Heart right ventricle (tissue), 16 donors: ENCODE data around the gene HAPLN1. TPM values are rescaled to one million over a fixed set of nuclear protein-coding genes. Genes with fewer than 3 reads are reported as not detected.

ENCODE experiments used
- ATAC-seq, 8 donors: fragments of 200-7000 bp; cut with Tn5 transposase; one replicate each; pipeline ENCODE4 v1.9.1; 2020; ENCODE audit warnings: mild to moderate bottlenecking in 8 of 8, moderate library complexity in 8 of 8, moderate number of reproducible peaks in 1 of 8
- DNase-seq, 2 donors: peaks; one replicate each; pipeline ENCODE4 v3.0.0-alpha.2; 2020
- H3K27ac ChIP-seq, 10 donors: fragments of 200-600 bp; sonication (generic) in 2 of 10; one replicate each; pipeline versions ENCODE4 v1.5.0 to v1.8.0; 2020 to 2022; ENCODE audit warnings: mild to moderate bottlenecking in 3 of 10
- H3K27me3 ChIP-seq, 7 donors: fragments of 200-600 bp; one replicate each; pipeline ENCODE4 v1.8.0; 2021 to 2022; ENCODE audit warnings: mild to moderate bottlenecking in 2 of 7
- H3K36me3 ChIP-seq, 9 donors: fragments of 200-600 bp; sonication (generic) in 1 of 9; one replicate each; pipeline versions ENCODE4 v1.5.0 to v1.8.0; 2020 to 2022; ENCODE audit warnings: mild to moderate bottlenecking in 2 of 9
- H3K4me1 ChIP-seq, 9 donors: fragments of 200-600 bp; sonication (generic) in 1 of 9; one replicate each; pipeline versions ENCODE4 v1.5.0 to v1.8.0; 2020 to 2022; ENCODE audit warnings: mild to moderate bottlenecking in 4 of 9
- H3K4me3 ChIP-seq, 10 donors: fragments of 200-600 bp; sonication (generic) in 2 of 10; one replicate each; pipeline versions ENCODE4 v1.5.0 to v1.8.0; 2020 to 2022; ENCODE audit warnings: mild to moderate bottlenecking in 7 of 10, moderate library complexity in 2 of 10
- H3K9me3 ChIP-seq, 11 donors: fragments of 200-600 bp in 10 of 11; sonication (generic) in 2 of 11; one replicate each; pipeline versions ENCODE4 v1.5.0 to v1.8.0; 2013 to 2022; ENCODE audit warnings: mild to moderate bottlenecking in 2 of 11, control low read depth in 1 of 11, moderate library complexity in 1 of 11
- CTCF ChIP-seq, 9 donors: fragments of 200-600 bp; sonication (generic) in 2 of 9; IDR thresholded peaks; one replicate each; pipeline versions ENCODE4 v1.5.0 to v1.8.0; 2021 to 2022; ENCODE audit warnings: antibody characterized with exemption in 9 of 9, mild to moderate bottlenecking in 5 of 9, moderate library complexity in 1 of 9
- WGBS, 2 donors: extraction: QIAGEN DNeasy Blood & Tissue Kit; methylation state at CpG; one replicate each; pipeline ENCODE4 v1.1.7; 2013; ENCODE audit warnings: inconsistent platforms in 1 of 2; 5-methylcytosine and 5-hydroxymethylcytosine counted together
- intact Hi-C, 10 donors: fragments of 100-400 bp; cut with DNase I; formaldehyde crosslinking; loops; one replicate each; pipeline versions ENCODE4 v1.11.1 to v1.14.2; 2022
- polyA plus RNA-seq, 2 donors: library from polyadenylated mRNA; stranded (reverse); fragments of 200-250 nt; gene quantifications; one replicate each; pipeline ENCODE4 v1.2.3, GENCODE V29; 2013
- total RNA-seq, 10 donors: library from RNA; stranded (reverse); fragmentation: NEBNext Ultra II Directional in 3 of 10; extraction: Animal tissue kit (Norgen Biotek cat#: 25700) in 3 of 10; gene quantifications; one replicate each; pipeline versions ENCODE4 v1.2.1 to v1.2.4, GENCODE V29; 2021 to 2023
- donor health status: Arrhythmogenic right ventricular cardiomyopathy.
- donor health status: ischemic (EF 13 %, LVEDD 7.1; RV severe dilation, severe dysfunction).
- donor health status: healthy with polysubstance abuse.
- donor health status: DM: no; HTN: yes; CAD: no.
- donor health status: DM: no; HTN: no; CAD: no.
- donor health status: ischemic (EF 25% LVEDD 6.9; RV normal size, moderate dysfunction).
- donor health status: ischemic (EF 25% LVEDD 5.7; RV mildly dilated, moderate dysfunction).
- donor health status: healthy.
- donor health status: DM: yes; HTN: yes; CAD: no.
- donor health status: Ischemic cardiomyopathy.
- donor health status: ischemic (EF 35%, LVEDD 5.7; RV mildly dilated, moderate dysfunction).
- donor health status: nonischemic (EF 11% LVEDD 7.7; RV severe dilation, severe dysfunction).
- donor health status: DM: yes; HTN: yes; CAD: no.
- donor health status: PGD.
- donor health status: ischemic (EF 29% LVEDD 5.4; RV normal size, mild dysfunction).
- donor health status: nonischemic (EF 23%, LVEDD 6.1; RV moderate dilation, normal function).

Gene HAPLN1
- total and polyA plus RNA-seq, 12 donors, result 0.07 to 4.4 (median 1.0) TPM; not detected in 1

DNA sequence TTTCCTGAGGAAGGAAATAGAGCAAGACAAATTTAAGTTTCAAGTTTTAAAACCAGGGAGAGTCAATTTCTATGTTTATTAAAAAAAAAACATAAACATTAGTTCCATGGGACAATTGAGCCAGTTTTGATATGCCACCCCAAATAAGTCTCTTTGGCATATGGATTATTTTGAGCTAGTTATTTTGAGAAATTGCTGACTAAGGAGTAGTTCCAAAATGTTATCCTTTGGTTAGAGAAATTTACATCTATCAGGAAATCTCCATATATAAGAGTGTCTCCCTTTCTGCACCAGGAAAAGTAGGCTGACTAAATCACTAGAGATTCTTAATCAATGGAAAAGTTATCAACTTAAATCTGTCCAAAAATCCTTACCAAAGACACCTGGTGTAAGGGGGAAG is 105.8 kb downstream of the HAPLN1 start:
- intact Hi-C loops, result no loop called here
- DNase-seq (no peak), ATAC-seq (no peak)
- H3K36me3 ChIP-seq, result no peaks in the 10 kb centered on the region
- TF ChIP-seq CTCF (IDR thresholded peaks at IDR 0.05), result no peak
- no peak overlapping the region for H3K4me3 ChIP-seq
- peaks cover 0 to 25% (median 8%) of the 10 kb centered on the region in 11 donors for H3K9me3 ChIP-seq
- no peak overlapping the region for H3K27ac ChIP-seq
- no peaks in the 10 kb centered on the region for H3K27me3 ChIP-seq
- no peaks in the 10 kb centered on the region for H3K4me1 ChIP-seq

DNA sequence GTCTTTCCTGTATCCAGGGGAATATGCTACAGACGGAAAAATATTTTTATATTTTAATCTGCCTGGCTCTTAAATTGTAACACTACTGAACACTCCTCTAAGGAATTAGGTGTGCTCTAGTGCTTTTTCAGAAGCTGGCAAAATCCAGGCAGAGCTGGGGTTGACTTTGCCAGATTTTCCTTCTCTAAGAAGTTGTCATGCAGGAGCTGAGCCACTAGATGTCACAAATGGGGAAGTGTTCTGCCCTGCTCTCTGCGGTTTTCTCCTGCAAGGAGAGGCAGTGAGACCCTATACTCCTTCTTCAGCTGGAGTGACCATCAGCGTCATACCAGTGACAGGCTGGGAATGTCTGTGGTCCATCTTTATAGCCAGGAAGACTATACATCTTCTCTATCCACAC is 112.5 kb downstream of the HAPLN1 start:
- H3K27ac ChIP-seq, result no peak overlapping the region
- no peaks in the 10 kb centered on the region for H3K27me3 ChIP-seq
- DNase-seq, result peak in 1 of 2 donors; percentile 14
- no peaks in the 10 kb centered on the region for H3K36me3 ChIP-seq
- peak in 2 of 8 donors; percentile 47 to 66 for ATAC-seq
- no peaks in the 10 kb centered on the region for H3K4me1 ChIP-seq
- intact Hi-C loops, result no loop called here
- H3K4me3 ChIP-seq, result no peak overlapping the region
- WGBS, 2 donors, result 9 to 13% methylated on average over 3 of the region's 3 CpGs
- peak in 8 of 9 donors; percentile 10 to 53 (median 44) for TF ChIP-seq CTCF (IDR thresholded peaks at IDR 0.05)
- no peaks in the 10 kb centered on the region for H3K9me3 ChIP-seq

DNA sequence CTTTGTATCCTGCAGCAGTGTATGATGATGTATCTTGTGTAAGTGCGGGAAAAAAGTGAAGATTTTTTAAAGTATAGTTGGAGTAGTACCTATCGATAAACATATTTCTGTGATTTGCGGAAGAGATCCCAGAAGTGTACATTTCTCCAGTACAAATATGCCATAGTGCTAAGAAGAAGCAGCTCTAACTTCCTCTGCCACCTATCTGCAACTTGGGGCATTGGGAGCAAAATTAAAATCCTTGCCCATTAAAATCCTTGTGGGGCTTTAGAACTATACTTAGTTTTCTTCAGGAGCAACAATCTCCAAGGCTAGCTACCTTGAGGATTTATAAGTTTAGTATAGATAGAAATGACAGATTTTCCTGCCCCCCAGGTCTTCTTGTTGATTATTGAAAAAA is 125.4 kb downstream of the HAPLN1 start:
- DNase-seq (no peak), ATAC-seq (no peak)
- intact Hi-C loops, result no loop called here
- H3K9me3 ChIP-seq, result no peaks in the 10 kb centered on the region
- no peaks in the 10 kb centered on the region for H3K36me3 ChIP-seq
- no peaks in the 10 kb centered on the region for H3K27me3 ChIP-seq
- TF ChIP-seq CTCF (IDR thresholded peaks at IDR 0.05), result no peak
- H3K4me1 ChIP-seq, result no peaks in the 10 kb centered on the region
- 96 to 99% methylated on average over 3 of the region's 3 CpGs for WGBS, 2 donors
- H3K4me3 ChIP-seq, result no peak overlapping the region
- H3K27ac ChIP-seq, result no peak overlapping the region

DNA sequence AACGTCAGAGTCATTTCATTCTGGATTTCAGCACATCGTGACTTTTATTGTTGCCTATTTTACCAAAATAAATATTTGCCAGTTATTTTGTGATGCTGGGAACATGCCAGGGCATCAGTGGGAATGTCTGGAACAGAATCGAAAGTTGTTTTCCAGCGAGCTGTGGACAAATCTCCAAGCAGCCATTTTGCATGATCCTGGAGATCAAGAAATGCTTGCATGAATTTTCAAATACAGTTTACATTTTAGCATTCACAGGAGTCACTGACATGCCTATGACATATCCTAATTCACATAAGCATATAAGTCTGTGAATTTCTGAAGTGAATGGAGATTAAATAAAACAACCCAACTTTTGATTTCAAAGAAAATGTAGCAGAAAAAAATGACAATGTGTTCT is 129.7 kb downstream of the HAPLN1 start:
- H3K9me3 ChIP-seq, result no peaks in the 10 kb centered on the region
- no peaks in the 10 kb centered on the region for H3K36me3 ChIP-seq
- DNase-seq (no peak), ATAC-seq (no peak)
- intact Hi-C loops, result no loop called here
- no peaks in the 10 kb centered on the region for H3K27me3 ChIP-seq
- no peak for TF ChIP-seq CTCF (IDR thresholded peaks at IDR 0.05)
- no peak overlapping the region for H3K27ac ChIP-seq
- WGBS, 2 donors, result 75 to 90% methylated on average over 4 of the region's 4 CpGs
- no peak overlapping the region for H3K4me3 ChIP-seq
- H3K4me1 ChIP-seq, result no peaks in the 10 kb centered on the region

- no peak for ATAC-seq
- H3K9me3 ChIP-seq, result no peaks in the 10 kb centered on the region
- no peak overlapping the region for H3K27ac ChIP-seq
- no peak overlapping the region for H3K4me3 ChIP-seq
- no peaks in the 10 kb centered on the region for H3K36me3 ChIP-seq
- 66 to 67% methylated on average over 1 of the region's 1 CpG for WGBS, 2 donors
- no peak for DNase-seq
- no peak for TF ChIP-seq CTCF (IDR thresholded peaks at IDR 0.05)
- H3K4me1 ChIP-seq, result no peaks in the 10 kb centered on the region
- intact Hi-C loops, result no loop called here
- H3K27me3 ChIP-seq, result no peaks in the 10 kb centered on the region
These were observed 130.9 kb downstream of the HAPLN1 start for GRCh38 chr5:83589786-83590185.
